ENCODE data around the gene SRCAP.

DNA sequence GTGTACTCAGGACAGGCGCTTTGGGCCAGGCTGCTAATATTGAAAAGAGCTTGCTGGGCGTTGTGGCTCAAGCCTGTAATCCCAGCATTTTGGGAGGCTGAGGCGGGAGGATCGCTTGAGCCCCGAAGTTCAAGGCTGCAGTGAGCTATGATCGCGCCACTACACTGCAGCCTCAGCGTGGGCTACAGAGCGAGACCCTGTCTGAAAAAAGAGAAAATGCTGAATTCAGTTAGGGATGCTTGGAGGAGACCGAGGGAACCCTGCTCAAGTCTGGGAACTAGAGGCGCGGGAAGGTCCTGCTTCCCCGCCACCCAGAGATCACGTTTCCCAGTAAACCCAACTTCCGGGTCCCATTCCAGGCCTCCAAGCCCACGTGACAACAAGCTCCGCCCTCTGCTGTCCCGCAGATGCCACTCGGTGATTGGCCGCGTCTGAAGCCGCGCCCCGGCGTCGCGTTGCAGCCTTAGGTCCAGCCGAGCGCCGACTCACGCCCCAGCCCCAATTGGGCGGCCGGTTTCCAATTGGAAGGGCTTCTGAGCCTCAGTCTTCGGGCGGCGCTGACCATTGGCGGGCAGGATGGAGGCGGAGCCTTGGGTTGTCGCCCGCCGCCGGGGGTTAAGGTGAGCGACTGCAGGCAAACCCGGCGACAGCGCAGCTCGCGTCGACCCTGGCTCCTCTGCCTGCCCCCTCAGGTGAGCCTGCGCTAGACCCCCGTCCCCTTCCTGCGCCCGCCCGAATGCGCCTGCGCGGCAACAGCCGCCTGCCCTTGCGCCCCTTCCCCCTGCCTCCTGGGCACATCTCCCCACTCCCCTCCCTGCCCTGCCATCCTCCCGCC is 49.0 kb downstream of the SRCAP start, which contains the start of gene PHKG2:
- TF ChIP-seq, protein P1, sequence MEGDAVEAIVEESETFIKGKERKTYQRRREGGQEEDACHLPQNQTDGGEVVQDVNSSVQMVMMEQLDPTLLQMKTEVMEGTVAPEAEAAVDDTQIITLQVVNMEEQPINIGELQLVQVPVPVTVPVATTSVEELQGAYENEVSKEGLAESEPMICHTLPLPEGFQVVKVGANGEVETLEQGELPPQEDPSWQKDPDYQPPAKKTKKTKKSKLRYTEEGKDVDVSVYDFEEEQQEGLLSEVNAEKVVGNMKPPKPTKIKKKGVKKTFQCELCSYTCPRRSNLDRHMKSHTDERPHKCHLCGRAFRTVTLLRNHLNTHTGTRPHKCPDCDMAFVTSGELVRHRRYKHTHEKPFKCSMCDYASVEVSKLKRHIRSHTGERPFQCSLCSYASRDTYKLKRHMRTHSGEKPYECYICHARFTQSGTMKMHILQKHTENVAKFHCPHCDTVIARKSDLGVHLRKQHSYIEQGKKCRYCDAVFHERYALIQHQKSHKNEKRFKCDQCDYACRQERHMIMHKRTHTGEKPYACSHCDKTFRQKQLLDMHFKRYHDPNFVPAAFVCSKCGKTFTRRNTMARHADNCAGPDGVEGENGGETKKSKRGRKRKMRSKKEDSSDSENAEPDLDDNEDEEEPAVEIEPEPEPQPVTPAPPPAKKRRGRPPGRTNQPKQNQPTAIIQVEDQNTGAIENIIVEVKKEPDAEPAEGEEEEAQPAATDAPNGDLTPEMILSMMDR (IDR thresholded peaks at IDR 0.05) = peak in 1 of 7 experiments; percentile 18
- TF ChIP-seq POLR2A (IDR thresholded peaks at IDR 0.05) = peak in 1 of 4 donors; percentile 34
- TF ChIP-seq POLR2AphosphoS5 (IDR thresholded peaks at IDR 0.05) = peak; percentile 56 to 92 (median 61)
- no peak for TF ChIP-seq EP300 (IDR thresholded peaks at IDR 0.05)

All from stomach (tissue), 4 donors.